HepG2 (cell line): ENCODE results near the gene GRID1.

Experiments used
- DPF2 ChIP-seq: sonication (generic); formaldehyde crosslinking; IDR thresholded peaks from 2 replicates; pipeline ENCODE4 v1.4.0; 2020; ENCODE audit warnings: mild to moderate bottlenecking, low read depth, missing genetic modification reagents, borderline replicate concordance
- MAFK ChIP-seq, 2 experiments: IDR thresholded peaks in 1 of 2; conservative IDR thresholded peaks in 1 of 2; 2 replicates each; pipeline ENCODE4 v1.6.1; 2011; ENCODE audit warnings: improper control_type of control experiment in 2 of 2, low read length in 2 of 2
- NFRKB ChIP-seq: fragments of 450-650 bp; IDR thresholded peaks from 2 replicates; pipeline ENCODE4 v1.6.1; 2017
- STAG1 ChIP-seq: sonication (generic); formaldehyde crosslinking; IDR thresholded peaks from 2 replicates; pipeline ENCODE4 v1.4.0; 2020; ENCODE audit warnings: missing genetic modification reagents
- TF ChIP-seq, protein P1 (sequence below): IDR thresholded peaks from 2 replicates; pipeline ENCODE4 v1.6.1; 2016; ENCODE audit warnings: control low read depth
- TF ChIP-seq, protein P2 (sequence below): sonication (generic); formaldehyde crosslinking; IDR thresholded peaks from 2 replicates; pipeline ENCODE4 v1.4.0; 2020; ENCODE audit warnings: missing genetic modification reagents
- TF ChIP-seq, protein P3 (sequence below), 2 experiments: IDR thresholded peaks; 2 replicates each; pipeline ENCODE4 v1.6.1; 2011 to 2012; ENCODE audit warnings: low read length in 2 of 2, borderline replicate concordance in 1 of 2, low read depth in 1 of 2, mild to moderate bottlenecking in 1 of 2, moderate library complexity in 1 of 2
- TF ChIP-seq, protein P4 (sequence below): sonication (generic); formaldehyde crosslinking; IDR thresholded peaks from 2 replicates; pipeline ENCODE4 v1.4.0; 2020; ENCODE audit warnings: missing genetic modification reagents

DNA sequence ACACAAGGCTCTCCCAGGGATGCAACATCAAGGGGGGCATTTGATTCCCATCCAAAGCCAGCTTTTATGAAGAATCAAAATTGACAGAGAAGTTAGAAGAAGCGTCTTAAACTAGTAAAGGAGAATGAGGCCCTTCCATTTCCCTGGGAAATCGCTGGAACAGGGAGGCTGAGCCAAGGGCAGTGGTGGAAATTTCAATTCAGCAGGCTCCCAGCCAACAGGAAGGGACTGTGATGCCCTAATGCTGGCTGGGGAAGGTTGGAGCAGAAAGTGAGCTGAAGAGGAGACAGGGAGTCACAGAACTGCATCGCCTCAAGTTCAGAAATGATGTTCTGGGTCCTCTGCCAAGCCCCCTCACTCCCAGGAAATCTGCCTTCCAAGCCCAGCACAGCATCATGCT lies 517.3 kb downstream of the GRID1 start:
- TF ChIP-seq STAG1 (CRISPR knock-in tag), result no peak
- TF ChIP-seq MAFK (conservative IDR thresholded peaks at IDR 0.05 in 1 of 2, IDR thresholded peaks at IDR 0.05 in 1 of 2; ENCODE audit: low read length in 2 of 2), result no peak
- TF ChIP-seq, protein P1, sequence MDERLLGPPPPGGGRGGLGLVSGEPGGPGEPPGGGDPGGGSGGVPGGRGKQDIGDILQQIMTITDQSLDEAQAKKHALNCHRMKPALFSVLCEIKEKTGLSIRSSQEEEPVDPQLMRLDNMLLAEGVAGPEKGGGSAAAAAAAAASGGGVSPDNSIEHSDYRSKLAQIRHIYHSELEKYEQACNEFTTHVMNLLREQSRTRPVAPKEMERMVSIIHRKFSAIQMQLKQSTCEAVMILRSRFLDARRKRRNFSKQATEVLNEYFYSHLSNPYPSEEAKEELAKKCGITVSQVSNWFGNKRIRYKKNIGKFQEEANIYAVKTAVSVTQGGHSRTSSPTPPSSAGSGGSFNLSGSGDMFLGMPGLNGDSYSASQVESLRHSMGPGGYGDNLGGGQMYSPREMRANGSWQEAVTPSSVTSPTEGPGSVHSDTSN (CRISPR knock-in tag), result no peak
- no peak for TF ChIP-seq DPF2 (CRISPR knock-in tag)
- TF ChIP-seq, protein P2, sequence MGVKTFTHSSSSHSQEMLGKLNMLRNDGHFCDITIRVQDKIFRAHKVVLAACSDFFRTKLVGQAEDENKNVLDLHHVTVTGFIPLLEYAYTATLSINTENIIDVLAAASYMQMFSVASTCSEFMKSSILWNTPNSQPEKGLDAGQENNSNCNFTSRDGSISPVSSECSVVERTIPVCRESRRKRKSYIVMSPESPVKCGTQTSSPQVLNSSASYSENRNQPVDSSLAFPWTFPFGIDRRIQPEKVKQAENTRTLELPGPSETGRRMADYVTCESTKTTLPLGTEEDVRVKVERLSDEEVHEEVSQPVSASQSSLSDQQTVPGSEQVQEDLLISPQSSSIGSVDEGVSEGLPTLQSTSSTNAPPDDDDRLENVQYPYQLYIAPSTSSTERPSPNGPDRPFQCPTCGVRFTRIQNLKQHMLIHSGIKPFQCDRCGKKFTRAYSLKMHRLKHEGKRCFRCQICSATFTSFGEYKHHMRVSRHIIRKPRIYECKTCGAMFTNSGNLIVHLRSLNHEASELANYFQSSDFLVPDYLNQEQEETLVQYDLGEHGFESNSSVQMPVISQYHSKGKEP (CRISPR knock-in tag), result no peak
- TF ChIP-seq, protein P3, sequence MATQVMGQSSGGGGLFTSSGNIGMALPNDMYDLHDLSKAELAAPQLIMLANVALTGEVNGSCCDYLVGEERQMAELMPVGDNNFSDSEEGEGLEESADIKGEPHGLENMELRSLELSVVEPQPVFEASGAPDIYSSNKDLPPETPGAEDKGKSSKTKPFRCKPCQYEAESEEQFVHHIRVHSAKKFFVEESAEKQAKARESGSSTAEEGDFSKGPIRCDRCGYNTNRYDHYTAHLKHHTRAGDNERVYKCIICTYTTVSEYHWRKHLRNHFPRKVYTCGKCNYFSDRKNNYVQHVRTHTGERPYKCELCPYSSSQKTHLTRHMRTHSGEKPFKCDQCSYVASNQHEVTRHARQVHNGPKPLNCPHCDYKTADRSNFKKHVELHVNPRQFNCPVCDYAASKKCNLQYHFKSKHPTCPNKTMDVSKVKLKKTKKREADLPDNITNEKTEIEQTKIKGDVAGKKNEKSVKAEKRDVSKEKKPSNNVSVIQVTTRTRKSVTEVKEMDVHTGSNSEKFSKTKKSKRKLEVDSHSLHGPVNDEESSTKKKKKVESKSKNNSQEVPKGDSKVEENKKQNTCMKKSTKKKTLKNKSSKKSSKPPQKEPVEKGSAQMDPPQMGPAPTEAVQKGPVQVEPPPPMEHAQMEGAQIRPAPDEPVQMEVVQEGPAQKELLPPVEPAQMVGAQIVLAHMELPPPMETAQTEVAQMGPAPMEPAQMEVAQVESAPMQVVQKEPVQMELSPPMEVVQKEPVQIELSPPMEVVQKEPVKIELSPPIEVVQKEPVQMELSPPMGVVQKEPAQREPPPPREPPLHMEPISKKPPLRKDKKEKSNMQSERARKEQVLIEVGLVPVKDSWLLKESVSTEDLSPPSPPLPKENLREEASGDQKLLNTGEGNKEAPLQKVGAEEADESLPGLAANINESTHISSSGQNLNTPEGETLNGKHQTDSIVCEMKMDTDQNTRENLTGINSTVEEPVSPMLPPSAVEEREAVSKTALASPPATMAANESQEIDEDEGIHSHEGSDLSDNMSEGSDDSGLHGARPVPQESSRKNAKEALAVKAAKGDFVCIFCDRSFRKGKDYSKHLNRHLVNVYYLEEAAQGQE (IDR thresholded peaks at IDR 0.05; ENCODE audit: borderline replicate concordance in 1 of 2, low read depth in 1 of 2, low read length in 2 of 2), result no peak
- no peak for TF ChIP-seq NFRKB
- TF ChIP-seq, protein P4, sequence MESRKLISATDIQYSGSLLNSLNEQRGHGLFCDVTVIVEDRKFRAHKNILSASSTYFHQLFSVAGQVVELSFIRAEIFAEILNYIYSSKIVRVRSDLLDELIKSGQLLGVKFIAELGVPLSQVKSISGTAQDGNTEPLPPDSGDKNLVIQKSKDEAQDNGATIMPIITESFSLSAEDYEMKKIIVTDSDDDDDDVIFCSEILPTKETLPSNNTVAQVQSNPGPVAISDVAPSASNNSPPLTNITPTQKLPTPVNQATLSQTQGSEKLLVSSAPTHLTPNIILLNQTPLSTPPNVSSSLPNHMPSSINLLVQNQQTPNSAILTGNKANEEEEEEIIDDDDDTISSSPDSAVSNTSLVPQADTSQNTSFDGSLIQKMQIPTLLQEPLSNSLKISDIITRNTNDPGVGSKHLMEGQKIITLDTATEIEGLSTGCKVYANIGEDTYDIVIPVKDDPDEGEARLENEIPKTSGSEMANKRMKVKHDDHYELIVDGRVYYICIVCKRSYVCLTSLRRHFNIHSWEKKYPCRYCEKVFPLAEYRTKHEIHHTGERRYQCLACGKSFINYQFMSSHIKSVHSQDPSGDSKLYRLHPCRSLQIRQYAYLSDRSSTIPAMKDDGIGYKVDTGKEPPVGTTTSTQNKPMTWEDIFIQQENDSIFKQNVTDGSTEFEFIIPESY (CRISPR knock-in tag), result no peak
